Peyer's patch (tissue), 4 donors: ENCODE results near the gene RPS27L.

ENCODE experiments used
- POLR2A ChIP-seq, 2 donors: fragments of 450-650 bp; IDR thresholded peaks; one replicate each; pipeline ENCODE4 v1.5.1; 2017; ENCODE audit warnings: antibody characterized with exemption in 2 of 2, mild to moderate bottlenecking in 2 of 2, moderate library complexity in 2 of 2
- TF ChIP-seq, protein P1 (sequence below), 6 experiments: fragments of 450-650 bp in 4 of 6; fragments of 200-600 bp in 2 of 6; sonication (generic) in 1 of 6; IDR thresholded peaks; one replicate each; pipeline ENCODE4 v1.5.1; 2017 to 2019; ENCODE audit warnings: antibody characterized with exemption in 6 of 6, mild to moderate bottlenecking in 3 of 6, moderate library complexity in 1 of 6

DNA sequence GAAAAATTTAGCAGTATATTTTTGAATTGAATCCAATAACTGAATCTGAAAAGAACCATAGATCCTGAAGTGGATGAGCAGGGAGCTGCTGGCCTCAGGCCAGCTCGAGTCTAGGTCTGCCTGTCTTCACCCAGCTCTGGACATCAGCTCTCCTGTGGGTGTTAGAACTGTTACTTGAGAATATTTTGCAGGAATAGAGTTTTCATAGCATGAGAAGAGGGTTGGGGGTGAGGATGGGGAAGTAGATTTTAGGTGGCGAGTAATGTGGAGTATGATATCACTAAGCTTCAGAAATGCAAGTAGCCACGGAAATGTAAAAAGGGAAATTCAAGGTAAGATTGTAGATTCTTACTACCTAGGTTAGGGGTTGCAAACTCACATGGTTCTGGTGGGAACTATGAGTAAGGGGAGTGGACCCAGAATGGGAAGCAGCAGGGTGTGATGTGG lies 38.3 kb upstream of the RPS27L start:
- TF ChIP-seq POLR2A (IDR thresholded peaks at IDR 0.05), result no peak
- TF ChIP-seq, protein P1, sequence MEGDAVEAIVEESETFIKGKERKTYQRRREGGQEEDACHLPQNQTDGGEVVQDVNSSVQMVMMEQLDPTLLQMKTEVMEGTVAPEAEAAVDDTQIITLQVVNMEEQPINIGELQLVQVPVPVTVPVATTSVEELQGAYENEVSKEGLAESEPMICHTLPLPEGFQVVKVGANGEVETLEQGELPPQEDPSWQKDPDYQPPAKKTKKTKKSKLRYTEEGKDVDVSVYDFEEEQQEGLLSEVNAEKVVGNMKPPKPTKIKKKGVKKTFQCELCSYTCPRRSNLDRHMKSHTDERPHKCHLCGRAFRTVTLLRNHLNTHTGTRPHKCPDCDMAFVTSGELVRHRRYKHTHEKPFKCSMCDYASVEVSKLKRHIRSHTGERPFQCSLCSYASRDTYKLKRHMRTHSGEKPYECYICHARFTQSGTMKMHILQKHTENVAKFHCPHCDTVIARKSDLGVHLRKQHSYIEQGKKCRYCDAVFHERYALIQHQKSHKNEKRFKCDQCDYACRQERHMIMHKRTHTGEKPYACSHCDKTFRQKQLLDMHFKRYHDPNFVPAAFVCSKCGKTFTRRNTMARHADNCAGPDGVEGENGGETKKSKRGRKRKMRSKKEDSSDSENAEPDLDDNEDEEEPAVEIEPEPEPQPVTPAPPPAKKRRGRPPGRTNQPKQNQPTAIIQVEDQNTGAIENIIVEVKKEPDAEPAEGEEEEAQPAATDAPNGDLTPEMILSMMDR (IDR thresholded peaks at IDR 0.05), result no peak
